CD14-positive monocyte (primary cell): Measurements from ENCODE around the gene CMTR1. TPM values are rescaled to one million over a fixed set of nuclear protein-coding genes. Genes with fewer than 3 reads are reported as not detected.

Source experiments
- DNase-seq, 3 donors: peaks; one replicate each; pipeline ENCODE4 v3.0.0-alpha.2; 2011 to 2022
- H2AFZ ChIP-seq: 2 replicates; pipeline ENCODE4 v1.6.0; 2012; ENCODE audit warnings: mild to moderate bottlenecking, low read depth, low read length, inconsistent platforms; ENCODE audit not compliant: insufficient read depth, poor library complexity, severe bottlenecking
- H3K27ac ChIP-seq, 2 donors: 1 replicate in 1 of 2; 2 replicates in 1 of 2; pipeline ENCODE4 v1.5.1; 2012 to 2013; ENCODE audit warnings: low read length in 2 of 2, control low read depth in 1 of 2, inconsistent platforms in 1 of 2, low read depth in 1 of 2, mild to moderate bottlenecking in 1 of 2
- H3K27me3 ChIP-seq, 2 donors: one replicate each; pipeline versions ENCODE4 v1.6.0 to v1.6.1; 2011 to 2013; ENCODE audit warnings: low read length in 2 of 2; ENCODE audit not compliant: control insufficient read depth in 2 of 2, insufficient read depth in 2 of 2
- H3K36me3 ChIP-seq, 2 donors: replicated peaks in 1 of 2; 1 replicate in 1 of 2; 2 replicates in 1 of 2; pipeline versions ENCODE4 v1.5.1 to v1.6.1; 2012 to 2013; ENCODE audit warnings: low read length in 2 of 2, control low read depth in 1 of 2, inconsistent platforms in 1 of 2, mild to moderate bottlenecking in 1 of 2; ENCODE audit not compliant: insufficient read depth in 2 of 2, control insufficient read depth in 1 of 2
- H3K4me1 ChIP-seq, 2 donors: 1 replicate in 1 of 2; 2 replicates in 1 of 2; pipeline versions ENCODE4 v1.5.1 to v1.6.1; 2012 to 2013; ENCODE audit warnings: low read length in 2 of 2, control low read depth in 1 of 2, inconsistent platforms in 1 of 2, mild to moderate bottlenecking in 1 of 2, moderate library complexity in 1 of 2; ENCODE audit not compliant: insufficient read depth in 2 of 2, control insufficient read depth in 1 of 2
- H3K4me2 ChIP-seq: replicated peaks from 2 replicates; pipeline ENCODE3; 2012; ENCODE audit warnings: low read length, moderate library complexity, mild to moderate bottlenecking; ENCODE audit not compliant: poor library complexity, severe bottlenecking; ENCODE audit errors: extremely low read depth
- H3K4me3 ChIP-seq, 3 experiments: fragments of 200-600 bp in 1 of 3; sonication (generic) in 1 of 3; replicated peaks in 1 of 3; 1 replicate in 2 of 3; 2 replicates in 1 of 3; pipeline ENCODE4 v1.5.1; 2011 to 2013; ENCODE audit warnings: low read length in 3 of 3, mild to moderate bottlenecking in 3 of 3, control low read depth in 2 of 3, low read depth in 2 of 3, inconsistent platforms in 1 of 3, moderate library complexity in 1 of 3
- H3K79me2 ChIP-seq: 2 replicates; pipeline ENCODE4 v1.6.0; 2012; ENCODE audit warnings: mild to moderate bottlenecking, control low read depth, inconsistent platforms, low read length, moderate library complexity; ENCODE audit not compliant: insufficient read depth
- H3K9ac ChIP-seq: 2 replicates; pipeline ENCODE4 v1.6.0; 2017; ENCODE audit warnings: low read length, mild to moderate bottlenecking; ENCODE audit not compliant: insufficient read depth, poor library complexity, severe bottlenecking
- H3K9me3 ChIP-seq, 2 donors: replicated peaks in 1 of 2; 1 replicate in 1 of 2; 2 replicates in 1 of 2; pipeline versions ENCODE4 v1.5.1 to v1.6.1; 2012 to 2013; ENCODE audit warnings: low read length in 2 of 2, control low read depth in 1 of 2; ENCODE audit not compliant: control insufficient read depth in 1 of 2, insufficient read depth in 1 of 2
- H4K20me1 ChIP-seq: 2 replicates; pipeline ENCODE4 v1.6.0; 2012; ENCODE audit warnings: mild to moderate bottlenecking, low read length, control low read depth, moderate library complexity; ENCODE audit not compliant: insufficient read depth
- H3K27ac Mint-ChIP-seq, 7 donors: one replicate each; pipeline ENCODE4 v1.8.0; 2020; ENCODE audit warnings: mild to moderate bottlenecking in 7 of 7, mixed read lengths in 7 of 7, moderate library complexity in 6 of 7, inconsistent platforms in 2 of 7
- H3K27me3 Mint-ChIP-seq, 3 donors: one replicate each; pipeline ENCODE4 v1.8.0; 2021 to 2022; ENCODE audit warnings: low read depth in 3 of 3, mild to moderate bottlenecking in 3 of 3, mixed read lengths in 3 of 3, moderate library complexity in 3 of 3, inconsistent platforms in 1 of 3
- H3K36me3 Mint-ChIP-seq, 2 donors: one replicate each; pipeline ENCODE4 v1.8.0; 2020; ENCODE audit warnings: mixed read lengths in 2 of 2, inconsistent platforms in 1 of 2, mild to moderate bottlenecking in 1 of 2
- H3K4me1 Mint-ChIP-seq: one replicate; pipeline ENCODE4 v1.8.0; 2020; ENCODE audit warnings: mild to moderate bottlenecking, mixed read lengths
- H3K4me3 Mint-ChIP-seq, 2 donors: one replicate each; pipeline ENCODE4 v1.8.0; 2020; ENCODE audit warnings: mild to moderate bottlenecking in 2 of 2, mixed read lengths in 2 of 2, moderate library complexity in 1 of 2
- H3K9me3 Mint-ChIP-seq, 7 donors: one replicate each; pipeline ENCODE4 v1.8.0; 2020 to 2022; ENCODE audit warnings: mixed read lengths in 7 of 7, mild to moderate bottlenecking in 6 of 7, moderate library complexity in 6 of 7, inconsistent platforms in 2 of 7
- WGBS: methylation state at CpG from one replicate; pipeline ENCODE4 v1.1.5; 2013; ENCODE audit warnings: missing lambda C conversion rate; ENCODE audit not compliant: insufficient coverage; 5-methylcytosine and 5-hydroxymethylcytosine counted together
- intact Hi-C, 2 donors: fragments of 100-400 bp; cut with micrococcal nuclease; formaldehyde crosslinking; loops; one replicate each; pipeline versions ENCODE4 v1.15.0 to v1.15.1; 2023
- polyA plus RNA-seq, 3 donors: library from polyadenylated mRNA; depleted of rRNA in 1 of 3; unstranded in 2 of 3; stranded (reverse) in 1 of 3; fragments of 300-500 nt in 2 of 3; fragments of >200 nt in 1 of 3; fragmentation: Illumina TruSeq in 2 of 3; gene quantifications; 1 replicate in 2 of 3; 2 replicates in 1 of 3; pipeline ENCODE4 v1.2.3, GENCODE V29; 2012 to 2021
- TF ChIP-seq, protein P1 (sequence below): fragments of 200-600 bp; IDR thresholded peaks from one replicate; pipeline ENCODE4 v1.8.0; 2022; ENCODE audit warnings: antibody characterized with exemption, mild to moderate bottlenecking

CMTR1 gene
- polyA plus RNA-seq, 3 donors: 12.0 to 32.3 (median 15.3) TPM

DNA sequence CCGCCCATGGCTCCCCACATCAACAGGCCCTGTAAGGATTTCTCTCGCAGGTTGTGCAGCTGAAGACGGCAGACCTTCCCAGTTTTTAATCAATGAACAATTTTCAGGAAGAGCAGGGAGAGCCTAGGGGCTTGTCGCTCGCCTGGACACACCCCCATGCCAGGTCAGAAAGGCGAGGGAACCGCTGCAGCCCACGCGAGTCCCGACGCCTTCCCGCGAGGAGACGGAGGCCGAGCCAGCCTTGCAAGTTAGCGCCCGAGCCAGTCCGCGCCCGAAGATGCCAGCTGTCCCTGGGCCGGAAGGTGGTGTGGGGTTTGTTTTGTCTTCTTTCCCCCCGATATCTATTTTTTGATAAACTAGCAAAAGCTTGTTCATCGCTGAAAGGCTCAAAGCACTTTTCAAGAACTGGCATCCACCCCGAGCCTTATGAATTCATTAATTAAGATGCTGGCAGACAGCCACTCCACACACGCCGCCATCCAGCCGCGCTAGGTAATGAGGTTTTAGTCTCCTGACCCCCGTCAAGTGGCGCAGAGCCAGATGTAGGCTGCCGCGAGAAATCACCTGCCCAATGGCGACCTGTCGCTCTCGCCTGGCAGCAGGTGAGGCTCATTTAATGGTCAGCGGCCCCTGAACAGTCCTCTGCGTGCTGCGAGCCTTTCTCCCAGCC is 60.1 kb downstream of the CMTR1 start:
- peaks cover 2 to 3% (median 2%) of the 10 kb centered on the region in 3 donors for H3K27me3 Mint-ChIP-seq
- Histone ChIP-seq H3K4me1 (no peaks in the 10 kb centered on the region), H3K27ac (no peak overlapping the region), H3K9ac (no peak overlapping the region), H2AFZ (no peak overlapping the region), H4K20me1 (no peaks in the 10 kb centered on the region), H3K36me3 (no peaks in the 10 kb centered on the region), H3K4me2 (no peak overlapping the region), H3K4me3 (no peak overlapping the region), H3K79me2 (no peaks in the 10 kb centered on the region), H3K9me3 (no peaks in the 10 kb centered on the region), H3K27me3 (no peaks in the 10 kb centered on the region)
- TF ChIP-seq, protein P1, sequence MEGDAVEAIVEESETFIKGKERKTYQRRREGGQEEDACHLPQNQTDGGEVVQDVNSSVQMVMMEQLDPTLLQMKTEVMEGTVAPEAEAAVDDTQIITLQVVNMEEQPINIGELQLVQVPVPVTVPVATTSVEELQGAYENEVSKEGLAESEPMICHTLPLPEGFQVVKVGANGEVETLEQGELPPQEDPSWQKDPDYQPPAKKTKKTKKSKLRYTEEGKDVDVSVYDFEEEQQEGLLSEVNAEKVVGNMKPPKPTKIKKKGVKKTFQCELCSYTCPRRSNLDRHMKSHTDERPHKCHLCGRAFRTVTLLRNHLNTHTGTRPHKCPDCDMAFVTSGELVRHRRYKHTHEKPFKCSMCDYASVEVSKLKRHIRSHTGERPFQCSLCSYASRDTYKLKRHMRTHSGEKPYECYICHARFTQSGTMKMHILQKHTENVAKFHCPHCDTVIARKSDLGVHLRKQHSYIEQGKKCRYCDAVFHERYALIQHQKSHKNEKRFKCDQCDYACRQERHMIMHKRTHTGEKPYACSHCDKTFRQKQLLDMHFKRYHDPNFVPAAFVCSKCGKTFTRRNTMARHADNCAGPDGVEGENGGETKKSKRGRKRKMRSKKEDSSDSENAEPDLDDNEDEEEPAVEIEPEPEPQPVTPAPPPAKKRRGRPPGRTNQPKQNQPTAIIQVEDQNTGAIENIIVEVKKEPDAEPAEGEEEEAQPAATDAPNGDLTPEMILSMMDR: no peak
- intact Hi-C loops: no loop called here
- no peaks in the 10 kb centered on the region for H3K9me3 Mint-ChIP-seq
- H3K36me3 Mint-ChIP-seq: peaks cover 3 to 6% of the 10 kb centered on the region in 2 donors
- H3K27ac Mint-ChIP-seq: no peak overlapping the region
- WGBS: 95% methylated on average over 19 of the region's 38 CpGs
- no peak overlapping the region for H3K4me3 Mint-ChIP-seq
- H3K4me1 Mint-ChIP-seq: peaks cover under 1% of the 10 kb centered on the region
- no peak for DNase-seq

DNA sequence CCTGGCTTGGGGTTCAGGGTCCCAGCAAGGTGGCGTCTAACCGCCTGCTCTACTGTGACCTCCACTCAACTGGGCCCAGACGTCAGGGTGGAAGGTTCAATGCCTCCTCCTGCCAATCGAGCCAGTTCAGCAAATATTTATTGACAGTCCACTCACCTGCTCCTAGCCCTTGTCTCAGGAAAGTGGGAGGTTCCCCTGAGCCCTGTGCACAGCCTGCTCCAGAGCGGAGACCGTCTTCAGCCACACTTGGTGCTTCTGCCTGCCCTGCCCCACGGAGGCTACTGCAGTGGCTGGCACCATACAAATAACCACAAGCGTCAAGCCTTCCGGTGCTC is 60.6 kb downstream of the CMTR1 start:
- Histone ChIP-seq H3K36me3 (no peaks in the 10 kb centered on the region), H3K27me3 (no peaks in the 10 kb centered on the region), H3K79me2 (no peaks in the 10 kb centered on the region), H2AFZ (no peak overlapping the region), H3K4me2 (no peak overlapping the region), H3K9me3 (no peaks in the 10 kb centered on the region), H3K27ac (no peak overlapping the region), H3K4me3 (no peak overlapping the region), H3K9ac (no peak overlapping the region), H4K20me1 (no peaks in the 10 kb centered on the region), H3K4me1 (no peaks in the 10 kb centered on the region)
- peaks cover 0 to 3% (median 2%) of the 10 kb centered on the region in 3 donors for H3K27me3 Mint-ChIP-seq
- peaks cover 0 to 4% of the 10 kb centered on the region in 2 donors for H3K36me3 Mint-ChIP-seq
- 96% methylated on average over 6 of the region's 9 CpGs for WGBS
- no peak for DNase-seq
- intact Hi-C loops: no loop called here
- TF ChIP-seq, protein P1: no peak
- H3K4me3 Mint-ChIP-seq: no peak overlapping the region
- no peak overlapping the region for H3K27ac Mint-ChIP-seq
- no peaks in the 10 kb centered on the region for H3K9me3 Mint-ChIP-seq
- peaks cover 2% of the 10 kb centered on the region for H3K4me1 Mint-ChIP-seq
